Stimulated activated CD4-positive, alpha-beta T cell treated with anti-CD3 and anti-CD28 coated beads, Interleukin-1b, Interleukin-23, amount 100 ng/mL, for 1 hour (primary cell): ENCODE measurements around the gene GMDS.
"Not testable (repeated sequence)": the region's sequence is repeated elsewhere in the genome, so short reads cannot be mapped to it uniquely, and the experiment has no call there.

Experiments used
- DNase-seq, 2 donors: peaks; one replicate each; pipeline ENCODE4 v3.0.0-alpha.2; 2020; ENCODE audit warnings: low read depth in 2 of 2

The GMDS gene

DNA sequence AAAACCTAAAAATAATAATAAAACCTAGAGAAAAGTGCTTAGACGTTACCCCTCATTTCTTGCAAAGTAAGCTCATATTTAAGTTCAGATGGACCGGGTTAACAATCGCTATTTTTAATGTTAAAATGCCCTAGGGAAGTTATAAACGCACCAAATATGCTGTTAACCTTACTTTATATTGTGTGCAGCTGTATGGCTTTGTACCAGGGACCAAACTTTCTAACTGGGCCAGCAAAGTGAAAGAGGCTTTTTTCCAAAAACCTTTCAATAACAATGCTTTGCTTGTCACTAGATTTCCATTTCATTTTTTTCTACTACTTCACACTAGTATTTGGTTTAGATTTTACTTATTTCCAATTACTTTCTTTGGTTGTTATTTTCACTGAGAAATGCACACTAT, 387.2 kb downstream of the GMDS start:
- no peak for DNase-seq

DNA sequence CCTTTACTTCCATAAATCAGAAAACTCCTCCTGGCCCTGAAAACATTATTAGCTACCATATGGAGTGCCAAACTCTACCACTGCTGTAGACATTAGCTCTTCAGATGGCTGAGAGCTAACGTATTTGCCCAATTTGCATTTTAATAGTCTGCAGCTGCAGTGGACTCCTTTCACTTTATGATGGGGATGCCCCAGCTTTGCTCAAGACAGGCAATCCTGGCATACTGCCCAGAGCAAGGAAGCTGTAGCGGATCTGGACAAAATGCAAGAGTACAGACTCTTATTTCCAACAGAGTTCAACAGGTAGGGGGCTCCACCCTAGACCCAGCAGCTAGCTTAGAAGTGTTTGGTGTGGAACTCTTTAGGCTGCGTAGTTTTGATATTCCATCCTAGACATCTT, 389.0 kb downstream of the GMDS start:
- DNase-seq, result no peak

DNA sequence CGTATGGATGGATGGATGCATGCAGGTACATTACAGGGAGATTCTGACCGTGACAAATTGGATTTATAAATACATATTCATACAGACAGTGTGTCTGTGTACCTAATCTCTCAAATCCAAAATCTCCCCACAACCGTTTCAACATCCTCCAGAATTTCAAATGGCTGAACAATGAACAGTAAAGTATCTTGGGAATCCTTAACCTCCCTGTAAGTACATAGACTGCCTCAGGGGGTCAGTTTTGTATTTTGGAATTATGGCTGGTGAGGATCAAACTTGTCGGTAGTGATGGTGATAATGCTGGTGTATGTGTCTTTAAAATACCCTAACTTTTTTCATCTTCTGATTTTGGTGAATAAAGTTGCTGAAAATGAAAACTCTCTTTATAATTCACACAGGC, 389.5 kb downstream of the GMDS start:
- DNase-seq, result no peak

DNA sequence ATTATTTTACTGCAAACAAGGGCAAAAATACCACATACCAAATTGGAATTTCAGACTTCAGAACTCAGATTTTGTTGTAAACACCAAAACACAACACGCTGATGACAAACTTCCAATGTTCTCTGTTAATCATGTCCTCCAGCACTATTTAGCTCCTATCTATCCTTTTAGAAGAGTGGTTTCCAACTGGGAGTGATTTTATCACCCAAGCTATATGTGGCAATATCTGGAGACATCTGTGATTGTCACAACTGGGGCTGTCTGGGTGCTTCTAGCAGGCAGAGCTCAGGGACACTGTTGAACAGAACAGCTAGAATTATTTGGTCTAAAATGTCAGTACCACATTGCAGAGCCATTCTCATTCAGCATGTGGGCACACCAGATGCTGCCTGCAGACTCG, 391.1 kb downstream of the GMDS start:
- DNase-seq, result no peak

DNA sequence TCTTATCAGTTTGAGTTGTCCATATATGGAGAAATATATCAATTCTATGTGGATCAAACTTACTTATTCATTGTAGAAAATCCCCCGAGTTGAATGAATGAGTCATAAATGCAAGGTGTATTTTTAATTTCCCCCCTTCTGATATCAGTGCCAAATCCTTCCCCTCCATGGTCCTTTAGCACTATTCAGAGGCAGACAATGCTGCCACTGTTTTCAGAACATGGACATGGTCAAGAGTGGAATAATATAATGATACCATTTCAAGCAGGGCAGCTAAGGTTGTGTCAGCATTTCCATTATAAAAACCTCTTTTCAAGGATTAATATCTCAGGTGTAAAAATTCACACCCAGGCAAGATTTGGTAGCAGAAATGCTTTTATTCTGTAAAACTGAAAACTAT, 391.6 kb downstream of the GMDS start:
- DNase-seq, result no peak

DNA sequence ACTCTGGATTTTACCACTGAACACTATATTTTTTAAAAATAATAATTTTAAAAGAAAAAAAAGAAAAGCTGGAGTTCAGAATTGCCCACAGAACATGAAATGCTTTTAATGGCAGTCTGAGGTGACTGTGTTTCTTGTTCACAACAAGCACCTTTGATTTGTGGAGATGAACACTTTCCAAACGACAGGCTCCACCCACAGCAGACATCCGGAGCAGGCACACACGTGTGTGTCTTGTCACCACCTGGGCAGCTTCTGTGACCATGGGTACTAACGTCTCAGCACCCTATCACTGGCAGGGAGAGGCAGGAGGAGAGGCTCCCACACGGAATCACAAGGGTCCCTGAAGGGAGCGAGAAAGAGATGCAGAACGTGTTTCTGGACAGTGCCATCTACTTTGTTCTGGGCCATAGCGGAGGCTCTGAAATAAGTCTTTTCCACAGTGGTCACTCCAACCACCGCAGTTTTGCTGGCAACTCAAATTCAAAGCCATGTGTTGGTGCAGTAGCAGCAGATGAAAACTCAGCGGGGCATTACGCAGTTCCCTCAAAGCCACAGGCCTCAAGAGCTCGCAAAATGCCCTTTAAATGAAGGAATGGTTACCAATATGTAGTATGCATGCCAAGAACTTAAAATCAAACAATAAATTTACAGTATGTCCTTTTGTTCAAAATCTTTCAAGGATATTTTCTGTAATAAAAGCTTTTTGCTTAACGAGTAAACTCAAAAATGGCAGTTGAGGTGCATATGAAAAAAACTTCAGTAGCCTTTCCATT, 393.5 kb downstream of the GMDS start:
- no peak for DNase-seq

DNA sequence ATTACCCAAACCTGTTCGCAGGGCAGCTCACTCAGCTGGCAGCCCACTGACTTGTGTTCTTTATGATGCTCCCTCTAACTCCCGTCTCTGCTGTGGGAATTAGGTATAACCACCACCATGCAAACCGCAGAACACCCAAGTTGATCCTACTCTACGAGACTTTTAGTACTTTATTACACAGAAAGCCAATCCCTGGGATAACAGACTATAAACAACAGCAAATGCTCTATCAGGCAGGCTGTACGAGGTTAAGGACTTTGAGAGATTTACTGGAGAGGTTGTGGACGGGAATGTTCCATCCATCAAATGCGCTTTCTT, 394.6 kb downstream of the GMDS start:
- no peak for DNase-seq

DNA sequence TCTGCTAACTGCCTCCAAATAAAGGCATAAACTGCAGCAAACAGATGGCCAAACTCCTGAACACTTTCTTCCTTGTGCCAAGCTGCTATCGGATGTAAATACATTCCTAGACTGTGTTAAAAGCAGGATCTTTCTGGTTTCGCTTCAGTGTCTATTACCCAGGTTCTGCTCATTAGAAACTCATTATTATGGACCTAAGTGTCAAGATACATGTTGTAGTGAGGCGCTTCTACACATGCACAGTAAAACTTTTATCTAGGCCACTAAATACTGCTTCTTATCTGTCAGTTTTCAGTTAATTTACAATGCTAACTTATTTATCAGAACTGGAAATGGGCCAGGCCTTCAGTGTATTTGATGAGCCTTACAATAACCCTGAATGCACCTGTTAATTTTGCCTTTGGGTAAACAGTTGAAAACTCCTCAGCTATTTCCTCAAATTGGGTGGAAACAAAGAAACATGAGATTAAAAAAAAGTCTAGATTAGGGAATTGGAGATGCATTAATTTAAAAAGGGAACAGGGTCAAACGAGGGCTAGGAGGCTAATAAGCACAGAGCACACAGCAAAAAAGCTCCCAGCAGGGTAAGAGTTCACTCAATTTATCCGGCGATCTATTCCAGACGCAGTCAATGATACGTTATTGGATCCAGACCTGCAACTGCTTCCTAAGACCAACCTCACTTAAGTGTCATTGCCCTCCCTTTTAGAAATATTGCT, 395.1 kb downstream of the GMDS start:
- DNase-seq, result no peak

DNA sequence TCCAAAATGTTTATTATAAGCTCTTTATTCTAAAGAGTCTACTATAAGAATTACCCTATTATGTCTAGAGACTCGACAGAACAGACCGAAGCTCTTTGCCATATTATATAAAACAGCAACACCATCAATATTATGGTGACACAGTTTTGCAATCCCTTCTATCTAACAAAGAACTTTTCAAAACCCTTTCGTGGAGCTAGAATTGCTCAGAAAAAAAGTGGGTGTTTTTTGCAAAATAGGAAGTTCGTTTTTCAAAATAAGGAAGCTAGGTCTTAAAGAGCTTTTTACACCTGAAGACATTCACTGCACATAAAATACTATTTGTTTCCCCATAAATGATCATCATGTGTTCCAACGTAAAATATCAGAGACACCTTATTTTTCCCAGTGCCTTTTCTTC, 395.7 kb downstream of the GMDS start:
- no peak for DNase-seq

DNA sequence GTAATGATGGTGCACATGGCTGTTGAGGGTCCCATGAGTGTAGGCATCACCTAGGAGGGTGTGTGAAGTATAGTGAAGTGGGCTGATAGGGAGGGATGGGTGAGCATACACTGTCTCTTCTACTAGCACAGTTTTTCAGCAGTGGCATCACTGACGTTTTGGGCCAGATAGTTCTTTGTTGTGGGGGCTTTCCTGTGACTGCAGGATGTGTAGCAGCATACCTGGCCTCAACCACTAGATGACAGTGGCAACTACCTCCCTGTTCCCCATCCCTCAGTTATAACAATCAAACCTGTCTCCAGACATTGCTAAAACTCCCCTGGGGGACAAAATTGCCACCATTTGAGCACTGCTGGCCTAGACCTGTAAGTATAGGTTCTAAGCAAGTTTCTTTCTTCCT, 396.7 kb downstream of the GMDS start:
- DNase-seq, result no peak

DNA sequence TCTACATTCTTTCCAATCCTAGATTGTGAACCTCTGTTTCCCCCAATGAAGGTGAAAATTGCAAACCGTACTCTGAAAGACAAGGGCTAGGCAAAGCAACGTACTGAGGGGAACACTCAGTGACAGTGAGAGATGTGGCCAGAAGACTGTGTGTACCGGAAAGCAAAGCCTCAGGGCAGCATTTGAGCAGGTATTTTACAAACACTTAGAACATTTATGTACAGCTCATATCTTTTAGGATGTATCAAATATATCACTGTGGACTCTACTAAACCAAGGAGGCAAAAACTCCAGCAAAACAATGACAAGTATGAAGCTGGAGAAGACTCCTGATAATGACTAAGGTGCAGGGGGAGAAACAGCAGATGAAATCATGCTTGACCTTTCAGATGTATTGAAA, 398.8 kb downstream of the GMDS start:
- no peak for DNase-seq

DNA sequence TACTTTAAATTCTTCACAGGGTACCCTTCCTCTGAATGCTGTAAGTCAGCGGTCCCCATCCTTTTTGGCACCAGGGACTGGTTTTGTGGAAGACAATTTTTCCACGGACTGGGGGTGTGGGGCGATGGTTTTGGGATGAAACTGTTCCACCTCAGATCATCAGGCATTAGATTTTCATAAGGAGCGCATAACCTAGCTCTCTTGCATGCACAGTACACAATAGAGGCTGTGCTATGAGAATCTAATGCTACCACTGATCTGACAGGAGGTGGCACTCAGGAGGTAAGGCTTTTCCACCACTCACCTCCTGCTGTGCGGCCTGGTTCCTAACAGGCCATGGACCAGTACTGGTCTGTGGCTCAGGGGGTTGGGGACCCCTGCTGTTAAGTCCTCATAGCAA, 399.9 kb downstream of the GMDS start:
- DNase-seq, result not testable (repeated sequence)

DNA sequence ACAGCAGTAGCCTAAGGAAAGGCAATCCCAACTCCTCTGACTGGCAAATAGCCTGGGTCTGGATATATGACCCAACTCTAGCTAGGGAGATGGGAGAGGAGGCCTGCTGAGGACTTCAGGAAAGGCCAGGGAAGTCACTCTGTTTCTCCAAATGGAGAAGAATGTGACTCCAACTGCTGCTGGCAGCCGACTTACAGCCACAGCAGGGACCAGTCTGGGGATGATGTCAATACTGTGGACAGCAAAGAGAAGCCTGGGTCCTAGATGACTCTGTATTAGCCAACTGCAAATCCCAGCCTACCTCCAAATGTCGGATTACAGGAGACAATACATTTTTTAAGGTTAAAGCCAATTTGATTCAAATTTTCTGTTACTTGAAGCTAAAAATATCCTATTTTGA, 403.1 kb downstream of the GMDS start:
- no peak for DNase-seq

DNA sequence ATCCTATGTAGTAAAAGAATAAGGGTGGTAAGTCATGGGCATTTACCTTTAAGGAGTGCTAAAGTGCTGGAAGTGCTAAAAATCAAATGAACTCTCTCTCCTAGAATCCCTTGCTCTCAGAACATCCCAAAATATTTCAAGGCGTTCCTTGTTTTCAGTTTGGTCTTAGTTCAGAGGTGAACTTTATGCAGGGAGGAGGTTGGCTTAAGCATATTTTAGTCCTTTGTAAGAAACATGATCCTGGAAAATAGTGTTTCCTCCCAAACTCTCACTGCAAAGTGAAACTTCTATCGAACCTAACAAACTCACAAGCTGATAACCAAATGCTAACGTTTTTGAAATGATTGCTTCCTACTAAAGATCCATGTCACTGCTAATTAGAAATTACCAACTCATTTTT, 404.3 kb downstream of the GMDS start:
- no peak for DNase-seq

DNA sequence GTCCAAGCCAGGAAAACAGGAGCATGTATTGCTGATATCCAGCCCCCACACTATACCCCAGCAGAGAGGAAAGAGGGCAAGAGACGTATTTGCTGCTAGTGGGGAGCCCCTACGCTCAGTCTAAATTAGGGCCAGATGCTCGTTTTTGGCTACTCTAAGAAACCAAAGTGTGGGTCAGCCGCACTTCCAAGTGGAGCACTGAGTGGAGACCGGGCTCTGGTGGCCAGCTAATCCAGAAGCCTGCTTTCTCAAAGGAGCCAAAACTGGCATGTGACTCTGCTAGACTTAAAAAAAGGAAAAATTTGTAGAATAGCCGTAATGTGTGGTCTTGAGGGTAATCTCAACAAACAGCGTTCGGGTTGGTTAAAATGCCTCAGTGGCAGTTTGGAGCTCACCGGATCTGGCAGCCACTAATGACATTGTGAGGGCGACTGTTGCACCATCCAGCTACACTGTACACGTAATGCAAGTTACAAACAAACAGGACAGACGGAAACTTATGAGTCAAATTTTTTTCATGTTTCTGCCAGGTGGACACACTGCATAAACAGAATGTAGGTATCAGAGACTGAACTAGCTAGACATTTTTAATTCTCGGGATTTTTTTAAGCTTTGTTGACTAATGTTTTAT, 404.8 kb downstream of the GMDS start:
- DNase-seq, result no peak

DNA sequence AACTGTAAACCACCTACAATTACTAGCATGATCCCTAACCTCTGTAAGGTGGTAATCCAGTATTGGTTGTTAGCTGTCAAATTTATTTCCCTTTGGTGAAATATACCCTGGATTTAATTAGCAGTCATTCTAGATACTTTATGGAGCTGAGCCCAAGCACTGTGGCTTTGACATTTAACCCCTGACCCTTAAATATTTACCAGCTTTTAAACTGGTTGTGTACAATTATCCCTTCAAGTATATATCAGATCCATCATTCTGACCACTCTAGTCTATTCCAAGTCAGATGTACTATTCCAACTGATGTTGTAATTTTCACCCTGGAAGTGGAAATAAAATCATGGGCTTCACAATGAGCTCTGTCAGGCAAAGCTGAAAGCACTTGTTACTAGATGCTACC, 406.0 kb downstream of the GMDS start:
- no peak for DNase-seq

DNA sequence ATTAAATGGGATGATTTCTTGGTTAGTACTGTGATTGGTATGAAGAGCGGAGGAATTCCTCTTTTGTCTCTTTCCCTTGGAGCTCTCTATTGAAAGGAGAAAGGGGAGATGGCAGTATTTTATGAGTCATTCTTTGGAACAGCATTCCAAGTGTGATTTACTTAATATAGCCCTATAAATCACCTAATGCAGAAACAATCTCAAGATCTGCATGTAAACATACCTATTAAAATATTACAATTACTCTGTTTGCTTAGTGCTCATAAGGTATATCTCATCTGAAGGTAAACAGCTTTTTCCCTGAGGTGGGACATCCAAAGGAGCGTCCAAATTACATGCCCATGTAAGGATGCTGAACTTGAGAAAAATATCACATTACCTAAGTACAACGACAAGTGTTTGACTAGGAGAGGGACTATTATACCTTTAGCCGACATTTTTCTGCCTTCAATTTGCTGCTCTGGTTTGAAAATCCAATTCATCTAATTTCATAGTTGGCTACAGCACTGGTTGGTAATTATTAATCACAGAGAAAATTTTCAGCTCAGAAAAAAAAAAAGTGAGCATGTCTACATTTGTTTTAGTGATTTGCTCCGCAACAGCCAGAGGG, 406.7 kb downstream of the GMDS start:
- no peak for DNase-seq

DNA sequence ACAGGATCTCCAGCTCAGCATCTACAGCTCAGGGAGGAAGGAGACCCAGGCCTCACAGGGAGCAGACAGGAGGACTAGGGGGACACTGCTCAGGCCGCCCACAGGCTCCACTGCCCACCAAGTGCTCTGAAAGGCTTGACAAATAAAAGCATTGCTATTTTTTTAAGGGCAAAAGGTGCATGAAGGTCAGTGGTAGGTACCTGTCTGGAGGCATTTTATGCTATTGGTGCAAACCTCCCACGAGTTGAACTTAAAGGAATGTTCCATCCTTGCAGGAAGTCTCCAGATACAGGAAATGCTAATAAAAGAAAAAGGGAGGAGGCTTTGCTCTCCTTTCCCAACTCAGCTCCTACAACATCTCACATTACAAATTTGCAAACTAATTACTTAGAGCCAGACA, 407.6 kb downstream of the GMDS start:
- DNase-seq, result no peak

DNA sequence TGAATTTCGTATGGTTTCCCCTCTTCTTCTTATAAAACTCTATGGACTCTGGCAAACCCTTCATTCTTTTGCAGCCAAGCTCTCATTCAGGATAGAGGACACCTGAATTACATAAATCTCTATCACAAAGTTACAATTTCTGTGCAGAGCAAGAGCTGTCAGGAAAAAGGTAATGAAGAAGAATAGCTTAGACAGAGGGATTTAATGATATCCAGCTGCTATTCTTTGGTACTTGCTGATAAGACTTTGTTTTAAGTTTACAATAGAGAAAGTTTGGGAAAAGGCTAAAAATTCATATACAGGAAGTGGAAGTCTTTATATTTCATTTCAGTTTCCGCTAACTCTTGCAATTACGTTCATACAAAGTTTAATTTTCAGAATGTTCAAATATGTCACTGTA, 408.7 kb downstream of the GMDS start:
- no peak for DNase-seq

DNA sequence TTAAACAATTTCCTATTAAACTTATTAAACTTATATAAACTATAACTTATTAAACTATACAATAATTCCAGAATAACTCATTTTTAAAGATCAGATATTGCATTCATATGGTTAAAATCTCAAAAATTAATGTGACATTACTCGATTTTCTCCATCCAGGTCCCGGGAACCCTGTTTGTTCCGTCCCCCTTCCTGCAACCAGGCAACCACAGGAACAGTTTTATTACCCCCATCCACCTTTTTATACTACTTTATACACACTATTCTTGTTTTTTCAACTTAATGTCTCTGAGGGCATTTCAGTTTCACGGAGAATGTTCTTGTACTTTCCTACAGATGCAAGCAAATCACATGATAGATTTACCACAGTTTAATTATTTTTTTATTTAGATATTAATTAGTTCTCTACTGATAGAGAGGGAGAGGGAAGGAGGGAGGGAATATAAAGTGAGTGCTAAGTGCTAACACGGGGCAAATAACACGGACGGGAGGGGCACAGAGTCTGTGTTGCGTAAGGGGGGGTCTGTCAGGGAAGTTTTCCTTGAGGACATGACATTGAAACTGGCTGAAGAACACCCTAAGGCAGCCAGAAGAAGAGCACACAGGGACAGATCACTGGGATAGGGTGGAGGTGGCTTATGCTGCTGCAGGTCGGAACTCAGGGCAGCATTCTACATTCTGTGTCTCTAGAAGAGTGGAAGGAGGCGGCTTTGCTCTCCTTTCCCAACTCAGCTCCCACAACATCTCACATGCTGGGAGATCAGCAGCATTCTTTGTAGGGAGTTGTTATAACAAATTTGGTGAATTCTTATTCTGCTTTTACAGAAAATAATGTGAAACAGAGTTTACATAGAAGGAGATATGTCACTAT, 410.5 kb downstream of the GMDS start:
- DNase-seq, result no peak

DNA sequence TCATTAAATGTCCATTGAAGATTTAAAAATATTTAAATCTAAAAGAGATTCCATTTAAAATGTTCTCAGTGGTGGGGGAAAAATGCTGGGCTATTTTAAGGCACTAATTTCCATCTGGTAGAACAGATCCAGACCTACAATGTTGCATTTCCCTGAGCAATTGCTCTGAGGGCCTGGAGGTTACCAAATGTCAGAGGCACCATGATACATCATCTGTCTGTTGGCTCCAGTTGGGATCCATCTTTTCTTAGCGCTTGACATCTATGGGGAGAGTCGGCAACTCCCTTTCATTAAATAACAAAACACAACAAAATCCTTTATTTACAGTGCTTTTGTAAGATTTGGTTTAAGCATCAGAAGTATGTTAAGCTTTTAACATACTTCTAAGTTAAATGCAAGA, 411.2 kb downstream of the GMDS start:
- no peak for DNase-seq
